Measurements from ENCODE around the gene KTN1. TPM values are rescaled to one million over a fixed set of nuclear protein-coding genes. Genes with fewer than 3 reads are reported as not detected.

KTN1 gene
- total RNA-seq, 2 experiments from 2014 or later: 107 to 113 TPM

- POLR2A ChIA-PET: no interaction called here
- TF ChIP-seq CTCF (IDR thresholded peaks at IDR 0.05): no peak
- CTCF ChIA-PET: interaction anchor here (0.7 to 1.5 kb wide), 5 partner anchors 9 to 328 kb away, joined by 3 read pairs; no protein-coding TSS in a partner anchor
- DNase-seq (no peak), ATAC-seq (no peak)
- H3K27ac Mint-ChIP-seq: no peak overlapping the region
- H3K4me3 Mint-ChIP-seq: no peak overlapping the region
- peaks cover 2% of the 10 kb centered on the region for H3K36me3 Mint-ChIP-seq (ENCODE audit: low read depth)
- H3K9me3 Mint-ChIP-seq: peaks cover 7% of the 10 kb centered on the region
- peaks cover 1% of the 10 kb centered on the region for H3K4me1 Mint-ChIP-seq (ENCODE audit: low read depth)
- H3K27me3 Mint-ChIP-seq: no peaks in the 10 kb centered on the region
- intact Hi-C loops (cut with micrococcal nuclease): no loop called here
Observed at GRCh38 chr14:55540847-55541773, 38.9 kb upstream of the KTN1 start.

GRCh38 chr14:55545779-55546178 lies 34.2 kb upstream of the KTN1 start:
- Mint-ChIP-seq H3K36me3 (ENCODE audit: low read depth) (no peaks in the 10 kb centered on the region), H3K4me3 (no peak overlapping the region), H3K27ac (no peak overlapping the region), H3K4me1 (ENCODE audit: low read depth) (no peaks in the 10 kb centered on the region), H3K9me3 (peaks cover 3% of the 10 kb centered on the region), H3K27me3 (no peaks in the 10 kb centered on the region)
- DNase-seq (no peak), ATAC-seq (no peak)
- CTCF ChIA-PET: no interaction called here
- TF ChIP-seq CTCF (IDR thresholded peaks at IDR 0.05): no peak
- intact Hi-C loops (cut with micrococcal nuclease): no loop called here
- POLR2A ChIA-PET: no interaction called here

GRCh38 chr14:55546212-55546874 lies 33.7 kb upstream of the KTN1 start:
- ChIA-PET POLR2A (no interaction called here), CTCF (no interaction called here)
- H3K27ac Mint-ChIP-seq: no peak overlapping the region
- intact Hi-C loops (cut with micrococcal nuclease): no loop called here
- ATAC-seq (no peak), DNase-seq (no peak)
- no peaks in the 10 kb centered on the region for H3K27me3 Mint-ChIP-seq
- no peak overlapping the region for H3K4me3 Mint-ChIP-seq
- no peak for TF ChIP-seq CTCF (IDR thresholded peaks at IDR 0.05)
- no peaks in the 10 kb centered on the region for H3K4me1 Mint-ChIP-seq (ENCODE audit: low read depth)
- peaks cover 3% of the 10 kb centered on the region for H3K36me3 Mint-ChIP-seq (ENCODE audit: low read depth)
- H3K9me3 Mint-ChIP-seq: peaks cover 3% of the 10 kb centered on the region

GRCh38 chr14:55547650-55548315 lies 32.2 kb upstream of the KTN1 start:
- ATAC-seq: no peak
- DNase-seq: no peak
- no peaks in the 10 kb centered on the region for H3K4me1 Mint-ChIP-seq (ENCODE audit: low read depth)
- CTCF ChIA-PET: no interaction called here
- intact Hi-C loops (cut with micrococcal nuclease): no loop called here
- POLR2A ChIA-PET: no interaction called here
- no peak overlapping the region for H3K27ac Mint-ChIP-seq
- peaks cover 7% of the 10 kb centered on the region for H3K9me3 Mint-ChIP-seq
- peaks cover 3% of the 10 kb centered on the region for H3K36me3 Mint-ChIP-seq (ENCODE audit: low read depth)
- no peak overlapping the region for H3K4me3 Mint-ChIP-seq
- H3K27me3 Mint-ChIP-seq: no peaks in the 10 kb centered on the region
- TF ChIP-seq CTCF (IDR thresholded peaks at IDR 0.05): no peak
